ENCODE measurements around the gene PITPNC1. TPM values are rescaled to one million over a fixed set of nuclear protein-coding genes. Genes with fewer than 3 reads are reported as not detected.

The PITPNC1 gene
- total and polyA plus RNA-seq, 2 of the 13 experiments (the other 11 are each of a cell fraction or from before 2014, with no cell fraction given), result 4.1 to 5.7 TPM

GRCh38 chr17:67475161-67475937, 98.3 kb downstream of the PITPNC1 start (continued):
- TF ChIP-seq ZFP41 (CRISPR knock-in tag; IDR thresholded peaks at IDR 0.05; ENCODE audit: borderline replicate concordance) (no peak), ZNF747 (CRISPR knock-in tag; IDR thresholded peaks at IDR 0.05; ENCODE audit: borderline replicate concordance) (no peak), NR1H2 (CRISPR knock-in tag; IDR thresholded peaks at IDR 0.05; ENCODE audit: borderline replicate concordance, low read depth) (no peak), AGO2 (optimal IDR thresholded peaks at IDR 0.05; ENCODE audit: low read depth, low read length) (no peak), ERF (CRISPR knock-in tag; IDR thresholded peaks at IDR 0.05) (peak; percentile 48; the same call in 1 of the 2 replicates), ZNF556 (CRISPR knock-in tag; IDR thresholded peaks at IDR 0.05; ENCODE audit: borderline replicate concordance) (no peak), KMT2A (CRISPR knock-in tag; IDR thresholded peaks at IDR 0.05) (no peak), PBX3 (CRISPR knock-in tag; IDR thresholded peaks at IDR 0.05; ENCODE audit: borderline replicate concordance) (no peak), SAFB2 (CRISPR knock-in tag; IDR thresholded peaks at IDR 0.05; ENCODE audit: borderline replicate concordance, low read depth) (no peak), RXRB (CRISPR knock-in tag; IDR thresholded peaks at IDR 0.05; ENCODE audit: borderline replicate concordance) (peak; percentile 24; the same call in 1 of the 2 replicates), ZNF782 (CRISPR knock-in tag; IDR thresholded peaks at IDR 0.05; ENCODE audit: borderline replicate concordance) (no peak), IRF9 (CRISPR knock-in tag; IDR thresholded peaks at IDR 0.05; ENCODE audit: borderline replicate concordance) (no peak), MIXL1 (CRISPR knock-in tag; IDR thresholded peaks at IDR 0.05) (0 out of 2 replicates have a peak, but pooled peaks have one; percentile 32), ZFX (CRISPR knock-in tag; IDR thresholded peaks at IDR 0.05; ENCODE audit: low read depth) (peak; percentile 37), IRX3 (CRISPR knock-in tag; IDR thresholded peaks at IDR 0.05; ENCODE audit: borderline replicate concordance, low read depth) (no peak), NFYB (CRISPR knock-in tag; IDR thresholded peaks at IDR 0.05) (no peak), TARDBP (CRISPR knock-in tag; IDR thresholded peaks at IDR 0.05) (no peak), MATR3 (CRISPR knock-in tag; IDR thresholded peaks at IDR 0.05) (no peak), PITX1 (CRISPR knock-in tag; IDR thresholded peaks at IDR 0.05) (peak; percentile 50; the same call in 1 of the 2 replicates), ATM (IDR thresholded peaks at IDR 0.05; ENCODE audit: borderline replicate concordance) (no peak), TRIM22 (IDR thresholded peaks at IDR 0.05) (no peak), ZNF768 (CRISPR knock-in tag; IDR thresholded peaks at IDR 0.05) (no peak), ZFP1 (CRISPR knock-in tag; IDR thresholded peaks at IDR 0.05) (no peak), ZNF552 (CRISPR knock-in tag; IDR thresholded peaks at IDR 0.05; ENCODE audit: borderline replicate concordance) (no peak), RBAK (CRISPR knock-in tag; IDR thresholded peaks at IDR 0.05) (no peak), RFX5 (IDR thresholded peaks at IDR 0.05; ENCODE audit: low read depth, low read length) (no peak), TAF1 (CRISPR knock-in tag; IDR thresholded peaks at IDR 0.05) (no peak)
- TF ChIP-seq, protein P1, sequence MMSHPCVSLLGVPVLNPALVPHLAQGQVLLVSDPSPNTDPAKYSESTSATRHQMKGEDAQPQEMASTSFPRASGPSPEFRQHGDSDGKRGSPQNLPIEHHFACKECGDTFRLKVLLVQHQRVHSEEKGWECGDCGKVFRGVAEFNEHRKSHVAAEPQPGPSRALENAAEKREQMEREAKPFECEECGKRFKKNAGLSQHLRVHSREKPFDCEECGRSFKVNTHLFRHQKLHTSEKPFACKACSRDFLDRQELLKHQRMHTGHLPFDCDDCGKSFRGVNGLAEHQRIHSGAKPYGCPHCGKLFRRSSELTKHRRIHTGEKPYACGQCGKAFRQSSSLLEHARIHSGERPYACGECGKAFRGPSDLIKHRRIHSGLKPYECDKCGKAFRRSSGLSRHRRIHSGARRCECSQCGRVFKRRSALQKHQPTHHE (CRISPR knock-in tag; IDR thresholded peaks at IDR 0.05; ENCODE audit: borderline replicate concordance), result no peak
